T-cell (primary cell): ENCODE data around the gene ATP7A. TPM values are rescaled to one million over a fixed set of nuclear protein-coding genes. Genes with fewer than 3 reads are reported as not detected.
A peak's percentile ranks its signal among the peaks of the same experiment; 100 is the strongest.

Experiments
- ATAC-seq, 4 experiments: fragments of 200-7000 bp in 3 of 4; fragments of 150-1000 bp in 1 of 4; cut with Tn5 transposase; replicated peaks in 1 of 4; 1 replicate in 3 of 4; 2 replicates in 1 of 4; pipeline ENCODE4 v1.10.0; 2021; ENCODE audit warnings: moderate library complexity in 3 of 4, mild to moderate bottlenecking in 2 of 4, moderate number of reproducible peaks in 1 of 4
- CTCF ChIA-PET, 2 donors: fragments of 300-600 bp; sonication (Branson Sonifier 250); formaldehyde crosslinking; loops; one replicate each; lab custom pipeline; 2022; ENCODE audit warnings: antibody characterized with exemption in 2 of 2; lab: Charles Lee
- POLR2A ChIA-PET, 2 donors: fragments of 300-600 bp; sonication (Branson Sonifier 250); formaldehyde crosslinking; loops; one replicate each; lab custom pipeline; 2022; ENCODE audit warnings: antibody characterized with exemption in 2 of 2; lab: Charles Lee
- DNase-seq, 35 experiments: peaks; one replicate each; pipeline versions ENCODE4 v3.0.0 to v3.0.0-alpha.2; 2013 to 2023
- H3K27ac ChIP-seq: one replicate; pipeline ENCODE4 v1.5.1; 2013; ENCODE audit warnings: low read length
- H3K27me3 ChIP-seq, 2 experiments: replicated peaks in 1 of 2; 1 replicate in 1 of 2; 2 replicates in 1 of 2; pipeline versions ENCODE4 v1.6.1 to v1.7.0; 2013; ENCODE audit warnings: low read length in 1 of 2, mixed read lengths in 1 of 2; ENCODE audit not compliant: control insufficient read depth in 2 of 2, insufficient read depth in 2 of 2; ENCODE audit errors: extremely low read depth in 1 of 2
- H3K36me3 ChIP-seq, 2 donors: 1 replicate in 1 of 2; 2 replicates in 1 of 2; pipeline versions ENCODE4 v1.6.1 to v1.7.0; 2013; ENCODE audit warnings: low read length in 1 of 2; ENCODE audit not compliant: control insufficient read depth in 2 of 2, insufficient read depth in 1 of 2; ENCODE audit errors: extremely low read depth in 1 of 2
- H3K4me1 ChIP-seq, 2 experiments: 1 replicate in 1 of 2; 2 replicates in 1 of 2; pipeline versions ENCODE4 v1.6.1 to v1.7.0; 2013; ENCODE audit warnings: low read length in 2 of 2, mixed read lengths in 1 of 2; ENCODE audit not compliant: insufficient read depth in 2 of 2, control insufficient read depth in 1 of 2; ENCODE audit errors: extremely low read depth in 1 of 2
- H3K4me3 ChIP-seq, 2 donors: 1 replicate in 1 of 2; 2 replicates in 1 of 2; pipeline versions ENCODE4 v1.5.1 to v1.7.0; 2013; ENCODE audit warnings: mild to moderate bottlenecking in 2 of 2, low read length in 1 of 2, moderate library complexity in 1 of 2; ENCODE audit not compliant: control insufficient read depth in 1 of 2; ENCODE audit errors: extremely low read depth in 1 of 2
- H3K9me3 ChIP-seq: 2 replicates; pipeline ENCODE4 v1.7.0; 2013
- H3K27ac Mint-ChIP-seq, 2 donors: one replicate each; pipeline ENCODE4 v1.8.0; 2020 to 2021; ENCODE audit warnings: mild to moderate bottlenecking in 2 of 2, mixed read lengths in 2 of 2
- H3K27me3 Mint-ChIP-seq, 2 donors: one replicate each; pipeline ENCODE4 v1.8.0; 2021 to 2022; ENCODE audit warnings: mixed read lengths in 2 of 2
- H3K36me3 Mint-ChIP-seq: one replicate; pipeline ENCODE4 v1.8.0; 2021; ENCODE audit warnings: mixed read lengths
- H3K4me1 Mint-ChIP-seq, 3 donors: one replicate each; pipeline ENCODE4 v1.8.0; 2020 to 2022; ENCODE audit warnings: mixed read lengths in 3 of 3, mild to moderate bottlenecking in 1 of 3
- H3K4me3 Mint-ChIP-seq, 3 donors: one replicate each; pipeline ENCODE4 v1.8.0; 2020 to 2022; ENCODE audit warnings: mild to moderate bottlenecking in 3 of 3, mixed read lengths in 3 of 3, moderate library complexity in 3 of 3
- H3K9me3 Mint-ChIP-seq, 3 donors: one replicate each; pipeline ENCODE4 v1.8.0; 2020 to 2022; ENCODE audit warnings: mixed read lengths in 3 of 3
- WGBS: methylation state at CpG from one replicate; pipeline ENCODE4 v1.1.5; 2013; ENCODE audit warnings: missing lambda C conversion rate; ENCODE audit not compliant: insufficient coverage; 5-methylcytosine and 5-hydroxymethylcytosine counted together
- total RNA-seq, 35 experiments: library from RNA in 6 of 35; stranded (reverse) in 6 of 35; fragments of 120-200 nt in 1 of 35; gene quantifications; one replicate each; pipeline versions ENCODE4 v1.2.1 to v1.2.4 and lab custom pipeline; 2013 to 2026

ATP7A gene
- total RNA-seq, 5 donors from 2014 or later (not counting 1 experiment from before 2014, with no cell fraction given): 11.2 to 13.6 (median 12.7) TPM

DNA sequence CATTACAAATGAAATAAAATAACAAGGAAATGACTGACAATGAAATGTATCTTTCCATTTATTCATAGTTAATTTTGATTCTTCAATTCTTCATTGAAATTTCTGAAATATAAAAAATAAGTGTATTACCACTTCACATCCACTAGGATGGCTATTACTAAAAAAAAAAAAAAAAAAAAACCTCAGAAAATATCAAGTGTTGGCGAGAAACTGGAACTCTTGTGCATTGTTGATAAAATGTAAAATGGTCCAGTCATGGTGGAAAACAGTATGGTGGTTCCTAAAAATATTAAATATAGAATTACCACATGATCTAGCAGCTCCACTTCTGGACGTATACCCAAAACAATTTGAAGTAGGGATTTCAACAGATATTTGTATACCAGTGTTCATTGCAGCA, 36.1 kb downstream of the ATP7A start:
- Mint-ChIP-seq H3K9me3 (no peaks in the 10 kb centered on the region), H3K36me3 (no peaks in the 10 kb centered on the region), H3K4me1 (peaks cover 3 to 7% (median 6%) of the 10 kb centered on the region in 3 donors), H3K27ac (no peak overlapping the region), H3K4me3 (no peak overlapping the region), H3K27me3 (no peaks in the 10 kb centered on the region)
- Histone ChIP-seq H3K4me1 (no peaks in the 10 kb centered on the region), H3K27ac (no peak overlapping the region), H3K4me3 (no peak overlapping the region), H3K27me3 (no peaks in the 10 kb centered on the region), H3K9me3 (no peaks in the 10 kb centered on the region), H3K36me3 (no peaks in the 10 kb centered on the region)
- ChIA-PET CTCF (interaction anchor here in 1 of 2 donors (0.6 kb wide), 1 partner anchor 609 kb away, joined by 7 read pairs; no protein-coding TSS in a partner anchor), POLR2A (no interaction called here)
- no peak for ATAC-seq
- no CpG with 5 or more reads among the region's 2 CpGs for WGBS
- no peak for DNase-seq

- H3K9me3 Mint-ChIP-seq: no peaks in the 10 kb centered on the region
- H3K4me1 Mint-ChIP-seq: peaks cover 8 to 12% (median 11%) of the 10 kb centered on the region in 3 donors
- WGBS: 100% methylated on average over 2 of the region's 2 CpGs
- CTCF ChIA-PET: no interaction called here
- no peaks in the 10 kb centered on the region for H3K4me1 ChIP-seq
- no peak overlapping the region for H3K4me3 Mint-ChIP-seq
- H3K27me3 Mint-ChIP-seq: no peaks in the 10 kb centered on the region
- no peaks in the 10 kb centered on the region for H3K36me3 Mint-ChIP-seq
- POLR2A ChIA-PET: no interaction called here
- H3K27ac Mint-ChIP-seq: no peak overlapping the region
- no peak overlapping the region for H3K4me3 ChIP-seq
- H3K36me3 ChIP-seq: no peaks in the 10 kb centered on the region
- no peak for DNase-seq
- no peak overlapping the region for H3K27ac ChIP-seq
- no peaks in the 10 kb centered on the region for H3K27me3 ChIP-seq
- H3K9me3 ChIP-seq: no peaks in the 10 kb centered on the region
- no peak for ATAC-seq
Observed at GRCh38 chrX:77949840-77950239, 39.3 kb downstream of the ATP7A start.

DNA sequence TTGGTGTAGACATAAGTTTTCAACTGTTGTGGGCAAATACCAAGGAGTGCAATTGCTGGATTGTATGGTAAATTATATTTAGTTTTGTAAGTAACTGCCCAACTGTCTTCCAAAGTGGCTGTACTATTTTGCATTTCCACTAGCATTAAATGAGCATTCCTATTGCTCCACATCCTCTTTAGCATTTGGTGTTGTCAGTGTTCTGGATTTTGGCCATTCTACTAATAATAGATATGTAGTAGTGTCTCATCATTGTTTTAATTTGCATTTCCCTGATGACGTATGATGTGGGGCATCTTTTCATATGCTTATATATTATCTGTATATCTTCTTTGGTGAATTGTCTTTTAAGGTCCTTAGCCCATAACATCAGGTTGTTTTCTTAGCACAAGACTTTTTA, 41.7 kb downstream of the ATP7A start:
- H3K4me3 ChIP-seq: no peak overlapping the region
- no peak overlapping the region for H3K27ac Mint-ChIP-seq
- H3K36me3 ChIP-seq: no peaks in the 10 kb centered on the region
- no peak overlapping the region for H3K27ac ChIP-seq
- H3K27me3 ChIP-seq: no peaks in the 10 kb centered on the region
- ATAC-seq (no peak), DNase-seq (no peak)
- no peak overlapping the region for H3K4me3 Mint-ChIP-seq
- ChIA-PET CTCF (no interaction called here), POLR2A (no interaction called here)
- H3K4me1 ChIP-seq: no peaks in the 10 kb centered on the region
- H3K36me3 Mint-ChIP-seq: peaks cover 3% of the 10 kb centered on the region
- H3K27me3 Mint-ChIP-seq: peaks cover 0 to 3% of the 10 kb centered on the region in 2 donors
- H3K9me3 ChIP-seq: no peaks in the 10 kb centered on the region
- peaks cover 0 to 4% (median 0%) of the 10 kb centered on the region in 3 donors for H3K9me3 Mint-ChIP-seq
- no CpG with 5 or more reads among the region's 1 CpG for WGBS
- H3K4me1 Mint-ChIP-seq: peaks cover 15 to 23% (median 18%) of the 10 kb centered on the region in 3 donors

- H3K27me3 Mint-ChIP-seq: peaks cover 0 to 3% of the 10 kb centered on the region in 2 donors
- H3K27ac ChIP-seq: no peak overlapping the region
- H3K27me3 ChIP-seq: no peaks in the 10 kb centered on the region
- WGBS: no CpG with 5 or more reads among the region's 1 CpG
- ChIA-PET CTCF (no interaction called here), POLR2A (interaction anchor here in 1 of 2 donors (1.0 kb wide), 1 partner anchor 9 kb away, joined by 4 read pairs; no protein-coding TSS in a partner anchor)
- H3K4me1 ChIP-seq: no peaks in the 10 kb centered on the region
- H3K9me3 Mint-ChIP-seq: peaks cover 0 to 4% (median 0%) of the 10 kb centered on the region in 3 donors
- peak overlapping the region in 1 of 2 donors; percentile 4 for H3K27ac Mint-ChIP-seq
- H3K36me3 ChIP-seq: no peaks in the 10 kb centered on the region
- H3K9me3 ChIP-seq: no peaks in the 10 kb centered on the region
- H3K4me3 Mint-ChIP-seq: no peak overlapping the region
- no peak for DNase-seq
- peaks cover 4% of the 10 kb centered on the region for H3K36me3 Mint-ChIP-seq
- H3K4me1 Mint-ChIP-seq: peaks cover 19 to 32% (median 25%) of the 10 kb centered on the region in 3 donors
- H3K4me3 ChIP-seq: no peak overlapping the region
- no peak for ATAC-seq
Observed at GRCh38 chrX:77953302-77953701, 42.8 kb downstream of the ATP7A start.

- Mint-ChIP-seq H3K36me3 (peaks cover 6% of the 10 kb centered on the region), H3K27ac (no peak overlapping the region), H3K27me3 (peaks cover 0 to 3% of the 10 kb centered on the region in 2 donors), H3K4me3 (no peak overlapping the region), H3K4me1 (peaks cover 21 to 35% (median 27%) of the 10 kb centered on the region in 3 donors), H3K9me3 (peaks cover 0 to 4% (median 0%) of the 10 kb centered on the region in 3 donors)
- no peaks in the 10 kb centered on the region for H3K4me1 ChIP-seq
- H3K9me3 ChIP-seq: no peaks in the 10 kb centered on the region
- ATAC-seq (no peak), DNase-seq (no peak)
- H3K27me3 ChIP-seq: no peaks in the 10 kb centered on the region
- WGBS: no CpG with 5 or more reads among the region's 1 CpG
- CTCF ChIA-PET: no interaction called here
- POLR2A ChIA-PET: interaction anchor here in 1 of 2 donors (1.0 kb wide), 1 partner anchor 9 kb away, joined by 4 read pairs; no protein-coding TSS in a partner anchor
- no peaks in the 10 kb centered on the region for H3K36me3 ChIP-seq
- no peak overlapping the region for H3K4me3 ChIP-seq
- no peak overlapping the region for H3K27ac ChIP-seq
Observed at GRCh38 chrX:77953708-77954107, 43.2 kb downstream of the ATP7A start.

GRCh38 chrX:77960567-77960966, 50.1 kb downstream of the ATP7A start:
- Mint-ChIP-seq H3K4me1 (peaks cover 37 to 48% (median 45%) of the 10 kb centered on the region in 3 donors), H3K27ac (peak overlapping the region in 1 of 2 donors; percentile 11), H3K36me3 (peaks cover 11% of the 10 kb centered on the region), H3K4me3 (peak overlapping the region in 1 of 3 donors; percentile 4), H3K9me3 (peaks cover 0 to 3% (median 0%) of the 10 kb centered on the region in 3 donors), H3K27me3 (peaks cover 0 to 7% of the 10 kb centered on the region in 2 donors)
- ChIA-PET CTCF (no interaction called here), POLR2A (no interaction called here)
- Histone ChIP-seq H3K36me3 (no peaks in the 10 kb centered on the region), H3K4me3 (no peak overlapping the region), H3K27ac (no peak overlapping the region), H3K9me3 (no peaks in the 10 kb centered on the region), H3K27me3 (no peaks in the 10 kb centered on the region), H3K4me1 (no peaks in the 10 kb centered on the region)
- DNase-seq (no peak), ATAC-seq (no peak)
- WGBS: no CpG with 5 or more reads among the region's 1 CpG
